ENCODE data around the gene RBBP4.

- TF ChIP-seq, protein P1, sequence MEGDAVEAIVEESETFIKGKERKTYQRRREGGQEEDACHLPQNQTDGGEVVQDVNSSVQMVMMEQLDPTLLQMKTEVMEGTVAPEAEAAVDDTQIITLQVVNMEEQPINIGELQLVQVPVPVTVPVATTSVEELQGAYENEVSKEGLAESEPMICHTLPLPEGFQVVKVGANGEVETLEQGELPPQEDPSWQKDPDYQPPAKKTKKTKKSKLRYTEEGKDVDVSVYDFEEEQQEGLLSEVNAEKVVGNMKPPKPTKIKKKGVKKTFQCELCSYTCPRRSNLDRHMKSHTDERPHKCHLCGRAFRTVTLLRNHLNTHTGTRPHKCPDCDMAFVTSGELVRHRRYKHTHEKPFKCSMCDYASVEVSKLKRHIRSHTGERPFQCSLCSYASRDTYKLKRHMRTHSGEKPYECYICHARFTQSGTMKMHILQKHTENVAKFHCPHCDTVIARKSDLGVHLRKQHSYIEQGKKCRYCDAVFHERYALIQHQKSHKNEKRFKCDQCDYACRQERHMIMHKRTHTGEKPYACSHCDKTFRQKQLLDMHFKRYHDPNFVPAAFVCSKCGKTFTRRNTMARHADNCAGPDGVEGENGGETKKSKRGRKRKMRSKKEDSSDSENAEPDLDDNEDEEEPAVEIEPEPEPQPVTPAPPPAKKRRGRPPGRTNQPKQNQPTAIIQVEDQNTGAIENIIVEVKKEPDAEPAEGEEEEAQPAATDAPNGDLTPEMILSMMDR (IDR thresholded peaks at IDR 0.05; ENCODE audit: low read depth, low read length) = no peak
- no peak for TF ChIP-seq MAX (IDR thresholded peaks at IDR 0.05; ENCODE audit: low read depth, low read length)
Observed at GRCh38 chr1:32681999-32682398, 31.0 kb downstream of the RBBP4 start.

All from NB4 (cell line).